ENCODE data around the gene RREB1.
"Not testable (repeated sequence)": the region's sequence is repeated elsewhere in the genome, so short reads cannot be mapped to it uniquely, and the experiment has no call there.

RREB1 gene

GRCh38 chr6:7144872-7145584 is 37.3 kb downstream of the RREB1 start:
- no peak for DNase-seq (ENCODE audit: low read depth in 2 of 2)

GRCh38 chr6:7145585-7145884 is 37.8 kb downstream of the RREB1 start:
- no peak for DNase-seq (ENCODE audit: low read depth in 2 of 2)

GRCh38 chr6:7145885-7146828 is 38.4 kb downstream of the RREB1 start:
- DNase-seq (ENCODE audit: low read depth in 2 of 2) = no peak

- DNase-seq (ENCODE audit: low read depth in 2 of 2) = no peak
Observed at GRCh38 chr6:7147051-7147671, 39.4 kb downstream of the RREB1 start.

GRCh38 chr6:7148100-7148822 is 40.5 kb downstream of the RREB1 start:
- no peak for DNase-seq (ENCODE audit: low read depth in 2 of 2)

- no peak for DNase-seq (ENCODE audit: low read depth in 2 of 2)
Observed at GRCh38 chr6:7150381-7151064, 42.8 kb downstream of the RREB1 start.

- no peak for DNase-seq (ENCODE audit: low read depth in 2 of 2)
Observed at GRCh38 chr6:7151381-7151780, 43.6 kb downstream of the RREB1 start.

GRCh38 chr6:7152462-7152861 is 44.7 kb downstream of the RREB1 start:
- DNase-seq (ENCODE audit: low read depth in 2 of 2) = no peak

GRCh38 chr6:7153789-7154188 is 46.0 kb downstream of the RREB1 start:
- no peak for DNase-seq (ENCODE audit: low read depth in 2 of 2)

- no peak for DNase-seq (ENCODE audit: low read depth in 2 of 2)
Observed at GRCh38 chr6:7154341-7155139, 46.8 kb downstream of the RREB1 start.

- no peak for DNase-seq (ENCODE audit: low read depth in 2 of 2)
Observed at GRCh38 chr6:7155871-7156579, 48.3 kb downstream of the RREB1 start.

- DNase-seq (ENCODE audit: low read depth in 2 of 2) = no peak
Observed at GRCh38 chr6:7156643-7157278, 49.0 kb downstream of the RREB1 start.

- DNase-seq (ENCODE audit: low read depth in 2 of 2) = not testable (repeated sequence)
Observed at GRCh38 chr6:7157307-7157706, 49.5 kb downstream of the RREB1 start.

- no peak for DNase-seq (ENCODE audit: low read depth in 2 of 2)
Observed at GRCh38 chr6:7157752-7158616, 50.2 kb downstream of the RREB1 start.

GRCh38 chr6:7159790-7160525 is 52.2 kb downstream of the RREB1 start:
- no peak for DNase-seq (ENCODE audit: low read depth in 2 of 2)

- no peak for DNase-seq (ENCODE audit: low read depth in 2 of 2)
Observed at GRCh38 chr6:7161253-7161623, 53.5 kb downstream of the RREB1 start.

GRCh38 chr6:7161845-7162244 is 54.1 kb downstream of the RREB1 start:
- no peak for DNase-seq (ENCODE audit: low read depth in 2 of 2)

- no peak for DNase-seq (ENCODE audit: low read depth in 2 of 2)
Observed at GRCh38 chr6:7163661-7164071, 55.9 kb downstream of the RREB1 start.

Data from activated CD4-positive, alpha-beta T cell treated with anti-CD3 and anti-CD28 coated beads for 24 hours (primary cell).